AG09319 (cell line): Measurements from ENCODE around the gene OPHN1.
A peak's percentile ranks its signal among the peaks of the same experiment; 100 is the strongest.

Experiments
- DNase-seq: peaks from one replicate; pipeline ENCODE4 v3.0.0-alpha.2; 2010; ENCODE audit warnings: low read depth; ENCODE audit errors: extremely low read depth
- TF ChIP-seq, protein P1 (sequence below): IDR thresholded peaks from 2 replicates; pipeline ENCODE4 v1.5.1; 2011; ENCODE audit warnings: low read depth, mild to moderate bottlenecking, inconsistent platforms, low read length, moderate library complexity

OPHN1 gene

DNA sequence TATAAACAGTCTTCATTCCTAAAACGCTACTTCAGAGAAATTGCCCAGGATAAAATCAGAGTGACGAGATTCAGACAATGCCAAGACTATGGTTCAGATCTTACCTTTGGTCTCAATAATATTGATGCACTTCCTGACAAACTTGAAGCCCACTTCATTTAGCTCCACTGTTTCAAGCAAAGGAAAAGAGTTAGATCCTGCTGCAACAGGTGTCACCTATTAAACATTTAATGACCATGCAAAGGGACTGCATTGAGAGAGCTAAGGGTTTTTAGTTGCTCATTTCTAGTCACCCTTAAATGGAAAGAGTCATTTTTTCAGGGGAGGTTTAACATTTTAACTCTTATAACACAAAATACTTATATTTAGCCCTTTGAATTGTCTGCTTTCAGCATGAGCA is 239.5 kb downstream of the OPHN1 start:
- TF ChIP-seq, protein P1, sequence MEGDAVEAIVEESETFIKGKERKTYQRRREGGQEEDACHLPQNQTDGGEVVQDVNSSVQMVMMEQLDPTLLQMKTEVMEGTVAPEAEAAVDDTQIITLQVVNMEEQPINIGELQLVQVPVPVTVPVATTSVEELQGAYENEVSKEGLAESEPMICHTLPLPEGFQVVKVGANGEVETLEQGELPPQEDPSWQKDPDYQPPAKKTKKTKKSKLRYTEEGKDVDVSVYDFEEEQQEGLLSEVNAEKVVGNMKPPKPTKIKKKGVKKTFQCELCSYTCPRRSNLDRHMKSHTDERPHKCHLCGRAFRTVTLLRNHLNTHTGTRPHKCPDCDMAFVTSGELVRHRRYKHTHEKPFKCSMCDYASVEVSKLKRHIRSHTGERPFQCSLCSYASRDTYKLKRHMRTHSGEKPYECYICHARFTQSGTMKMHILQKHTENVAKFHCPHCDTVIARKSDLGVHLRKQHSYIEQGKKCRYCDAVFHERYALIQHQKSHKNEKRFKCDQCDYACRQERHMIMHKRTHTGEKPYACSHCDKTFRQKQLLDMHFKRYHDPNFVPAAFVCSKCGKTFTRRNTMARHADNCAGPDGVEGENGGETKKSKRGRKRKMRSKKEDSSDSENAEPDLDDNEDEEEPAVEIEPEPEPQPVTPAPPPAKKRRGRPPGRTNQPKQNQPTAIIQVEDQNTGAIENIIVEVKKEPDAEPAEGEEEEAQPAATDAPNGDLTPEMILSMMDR: no peak
- no peak for DNase-seq

DNA sequence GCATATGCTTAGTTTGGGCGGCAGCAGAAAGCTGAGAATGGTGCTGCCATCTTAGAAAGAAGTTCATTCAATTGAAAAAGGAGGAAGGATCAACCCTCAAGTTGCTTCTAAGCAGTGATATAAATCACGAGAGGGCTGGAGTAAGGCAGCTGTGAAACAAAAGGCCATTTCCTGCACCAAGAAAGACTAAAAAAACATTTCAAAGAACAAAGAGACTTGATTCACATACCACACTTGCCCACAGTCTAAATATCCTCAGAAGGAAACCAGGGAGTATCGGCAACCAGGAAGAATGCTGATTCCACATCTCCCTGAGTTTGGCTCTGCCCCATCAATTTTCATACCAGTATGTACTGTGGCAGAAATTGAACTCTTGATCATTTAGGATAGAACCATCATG is 240.1 kb downstream of the OPHN1 start:
- DNase-seq: no peak
- TF ChIP-seq, protein P1: no peak

DNA sequence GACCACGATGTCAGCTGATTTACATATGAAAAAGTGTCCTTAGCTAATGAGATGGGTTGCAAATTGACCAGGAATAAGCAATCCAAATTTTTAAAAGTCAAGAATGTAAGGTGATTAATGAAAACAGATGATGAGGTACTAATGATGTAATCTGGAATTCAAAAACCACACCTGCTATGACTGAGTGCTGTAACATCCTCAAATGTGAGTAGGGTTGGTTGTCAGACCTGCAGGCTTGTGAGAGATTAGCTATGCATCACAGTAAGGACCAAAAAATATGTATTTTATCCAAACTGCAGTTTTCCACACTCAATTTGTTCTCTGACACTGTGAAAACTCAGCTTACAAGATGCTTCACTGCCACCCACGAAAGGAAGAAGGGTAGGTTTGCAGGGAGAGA is 242.5 kb downstream of the OPHN1 start:
- TF ChIP-seq, protein P1: no peak
- no peak for DNase-seq

DNA sequence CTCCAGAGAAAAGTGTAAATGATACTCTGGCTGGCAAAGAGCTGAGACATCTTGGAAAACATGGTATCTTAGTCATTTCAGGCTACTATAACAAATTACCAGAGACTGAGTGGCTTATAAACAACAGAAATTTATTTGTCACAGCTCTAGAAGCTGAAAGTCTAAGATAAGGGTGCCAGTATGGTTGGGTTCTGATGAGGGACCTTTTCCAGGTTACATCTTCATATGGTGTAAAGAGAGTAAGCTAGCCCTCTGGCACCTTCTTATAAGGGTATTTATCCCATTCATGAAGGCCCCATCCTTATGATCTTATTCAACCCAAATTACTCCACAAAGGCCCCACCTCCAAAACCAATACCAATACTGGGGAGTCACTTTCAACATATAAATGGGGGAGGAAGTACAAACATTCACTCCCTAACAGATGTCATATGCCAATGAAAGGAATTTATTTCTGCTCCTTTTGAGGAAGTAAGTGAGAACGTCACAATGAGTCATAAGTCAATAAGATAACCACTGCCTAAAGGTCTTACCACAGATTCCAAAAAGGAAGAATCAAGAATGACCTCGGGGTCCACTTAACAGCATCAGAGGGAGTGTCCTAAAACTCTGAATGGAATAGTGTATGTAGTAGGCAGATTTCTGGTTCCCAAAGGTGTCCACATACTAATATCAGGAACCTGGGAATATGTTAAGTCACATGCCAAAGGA is 246.6 kb downstream of the OPHN1 start:
- DNase-seq: no peak
- TF ChIP-seq, protein P1: no peak

DNA sequence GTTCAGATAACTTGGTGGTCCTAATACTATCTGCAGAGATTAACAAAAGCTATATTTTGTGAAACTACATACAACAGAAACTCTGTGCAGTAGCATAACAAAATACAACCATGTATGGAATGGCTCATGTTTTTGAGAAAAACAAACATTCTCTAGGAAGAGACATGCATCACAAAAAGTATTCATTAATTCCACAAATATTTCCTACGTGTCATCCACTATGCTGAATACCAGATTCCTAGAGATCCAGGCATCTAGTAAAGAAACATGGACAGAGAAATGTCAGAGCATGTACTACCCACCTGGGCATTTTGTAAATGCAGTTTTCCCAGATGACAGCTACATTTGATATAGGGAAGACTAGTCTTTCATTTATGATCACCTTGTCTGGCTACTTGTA is 248.1 kb downstream of the OPHN1 start:
- TF ChIP-seq, protein P1: no peak
- no peak for DNase-seq

DNA sequence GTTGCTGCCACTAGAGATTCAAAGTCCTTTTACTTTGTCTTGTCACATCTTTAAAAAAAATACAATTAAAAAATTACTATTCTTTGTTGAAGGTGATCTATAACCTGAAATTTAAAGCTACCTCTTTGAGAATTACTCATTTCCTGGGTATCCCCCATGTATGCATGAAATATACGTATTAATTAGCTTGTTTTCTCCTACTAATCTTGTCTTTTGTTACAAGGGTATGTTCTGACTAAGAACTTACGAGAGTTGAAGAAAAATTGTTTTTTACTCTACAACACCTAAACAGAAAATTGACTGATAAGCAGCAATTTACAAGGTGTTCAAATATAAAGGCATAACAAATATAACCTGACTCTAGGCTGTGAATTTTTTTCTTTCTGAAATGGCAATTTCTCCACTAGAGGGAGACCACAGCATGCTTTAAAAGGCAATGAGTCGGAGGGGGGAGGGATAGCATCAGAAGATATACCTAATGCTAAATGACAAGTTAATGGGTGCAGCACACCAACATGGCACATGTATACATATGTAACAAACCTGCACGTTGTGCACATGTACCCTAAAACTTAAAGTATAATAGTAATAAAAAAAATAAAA is 249.6 kb downstream of the OPHN1 start:
- TF ChIP-seq, protein P1: peak; percentile 60
- no peak for DNase-seq

DNA sequence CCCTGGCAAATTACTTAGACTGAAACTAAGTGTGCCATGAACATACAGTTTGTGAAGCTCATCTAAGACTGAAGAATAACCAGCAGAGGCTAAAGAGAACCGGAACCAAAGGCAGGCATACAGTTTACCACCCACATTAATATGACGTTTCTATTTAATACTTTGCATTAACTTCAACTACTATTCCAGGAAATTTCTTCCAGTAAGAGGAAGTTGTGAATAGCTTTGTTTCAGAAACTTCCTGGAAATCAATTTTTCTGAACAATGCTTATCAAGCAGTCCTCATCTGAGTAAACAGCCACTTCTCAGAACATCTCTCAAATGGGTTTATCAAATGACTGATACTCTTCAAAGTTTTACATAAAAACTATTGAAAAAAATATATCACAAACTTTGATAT is 252.7 kb downstream of the OPHN1 start:
- no peak for DNase-seq
- TF ChIP-seq, protein P1: no peak
